CD4-positive, alpha-beta T cell (primary cell): ENCODE data around the gene PHLDB1. TPM values are rescaled to one million over a fixed set of nuclear protein-coding genes. Genes with fewer than 3 reads are reported as not detected.

ENCODE experiments used
- ATAC-seq: fragments of 200-7000 bp; cut with Tn5 transposase; one replicate; pipeline ENCODE4 v1.10.0; 2022; ENCODE audit warnings: mild to moderate bottlenecking; ENCODE audit not compliant: poor library complexity
- CTCF ChIA-PET: fragments of 350-600 bp; sonication (Branson Sonifier 250); formaldehyde crosslinking; loops from one replicate; lab custom pipeline; 2021; ENCODE audit warnings: antibody characterized with exemption, inconsistent platforms; lab: Charles Lee
- POLR2A ChIA-PET: fragments of 350-600 bp; sonication (Branson Sonifier 250); formaldehyde crosslinking; loops from one replicate; lab custom pipeline; 2021; ENCODE audit warnings: antibody characterized with exemption, inconsistent platforms; lab: Charles Lee
- DNase-seq, 14 experiments: peaks; one replicate each; pipeline ENCODE4 v3.0.0-alpha.2; 2013 to 2020; ENCODE audit warnings: mixed read lengths in 2 of 14
- H3K27ac ChIP-seq, 2 donors: one replicate each; pipeline versions ENCODE4 v1.5.1 to v1.7.0; 2013; ENCODE audit warnings: low read length in 2 of 2, low read depth in 1 of 2, mild to moderate bottlenecking in 1 of 2
- H3K27me3 ChIP-seq, 2 experiments: 1 replicate in 1 of 2; 2 replicates in 1 of 2; pipeline versions ENCODE4 v1.6.1 to v1.7.0; 2013; ENCODE audit warnings: low read length in 2 of 2, control low read depth in 1 of 2, mild to moderate bottlenecking in 1 of 2, moderate library complexity in 1 of 2; ENCODE audit not compliant: insufficient read depth in 2 of 2, control insufficient read depth in 1 of 2
- H3K36me3 ChIP-seq: one replicate; pipeline ENCODE4 v1.6.1; 2013; ENCODE audit warnings: low read length, control low read depth; ENCODE audit not compliant: insufficient read depth
- H3K4me1 ChIP-seq: one replicate; pipeline ENCODE4 v1.6.1; 2013; ENCODE audit warnings: low read length, control low read depth; ENCODE audit not compliant: insufficient read depth
- H3K4me3 ChIP-seq: one replicate; pipeline ENCODE4 v1.5.1; 2013; ENCODE audit warnings: mild to moderate bottlenecking, low read length, moderate library complexity
- H3K9me3 ChIP-seq, 2 experiments: 1 replicate in 1 of 2; 2 replicates in 1 of 2; pipeline versions ENCODE4 v1.6.1 to v1.7.0; 2013; ENCODE audit warnings: low read length in 2 of 2, mild to moderate bottlenecking in 2 of 2, control low read depth in 1 of 2, moderate library complexity in 1 of 2; ENCODE audit not compliant: control insufficient read depth in 1 of 2, insufficient read depth in 1 of 2
- H3K27ac Mint-ChIP-seq: one replicate; pipeline ENCODE4 v1.8.0; 2020; ENCODE audit warnings: mixed read lengths
- H3K27me3 Mint-ChIP-seq: one replicate; pipeline ENCODE4 v1.8.0; 2021; ENCODE audit warnings: mixed read lengths
- H3K36me3 Mint-ChIP-seq: one replicate; pipeline ENCODE4 v1.8.0; 2021; ENCODE audit warnings: low read depth, mixed read lengths
- H3K4me1 Mint-ChIP-seq: one replicate; pipeline ENCODE4 v1.8.0; 2021; ENCODE audit warnings: low read depth, mixed read lengths
- H3K4me3 Mint-ChIP-seq: one replicate; pipeline ENCODE4 v1.8.0; 2020; ENCODE audit warnings: mild to moderate bottlenecking, mixed read lengths
- H3K9me3 Mint-ChIP-seq: one replicate; pipeline ENCODE4 v1.8.0; 2020; ENCODE audit warnings: mixed read lengths
- intact Hi-C, 2 experiments: fragments of 100-400 bp; cut with DNase I in 1 of 2; cut with micrococcal nuclease in 1 of 2; formaldehyde crosslinking; loops; one replicate each; pipeline versions ENCODE4 v1.15.1 to v1.9.0; 2023 to 2025; cut with DNase I, micrococcal nuclease
- total RNA-seq, 174 experiments: library from RNA in 2 of 174; stranded (reverse) in 2 of 174; gene quantifications; one replicate each; pipeline ENCODE4 v1.2.3 and lab custom pipeline; 2021 to 2026
- TF ChIP-seq, protein P1 (sequence below): fragments of 200-600 bp; IDR thresholded peaks from one replicate; pipeline ENCODE4 v1.8.0; 2022; ENCODE audit warnings: antibody characterized with exemption, mild to moderate bottlenecking

The PHLDB1 gene
- total RNA-seq, 2 experiments from 2014 or later: 1.8 to 2.3 TPM

- TF ChIP-seq, protein P1, sequence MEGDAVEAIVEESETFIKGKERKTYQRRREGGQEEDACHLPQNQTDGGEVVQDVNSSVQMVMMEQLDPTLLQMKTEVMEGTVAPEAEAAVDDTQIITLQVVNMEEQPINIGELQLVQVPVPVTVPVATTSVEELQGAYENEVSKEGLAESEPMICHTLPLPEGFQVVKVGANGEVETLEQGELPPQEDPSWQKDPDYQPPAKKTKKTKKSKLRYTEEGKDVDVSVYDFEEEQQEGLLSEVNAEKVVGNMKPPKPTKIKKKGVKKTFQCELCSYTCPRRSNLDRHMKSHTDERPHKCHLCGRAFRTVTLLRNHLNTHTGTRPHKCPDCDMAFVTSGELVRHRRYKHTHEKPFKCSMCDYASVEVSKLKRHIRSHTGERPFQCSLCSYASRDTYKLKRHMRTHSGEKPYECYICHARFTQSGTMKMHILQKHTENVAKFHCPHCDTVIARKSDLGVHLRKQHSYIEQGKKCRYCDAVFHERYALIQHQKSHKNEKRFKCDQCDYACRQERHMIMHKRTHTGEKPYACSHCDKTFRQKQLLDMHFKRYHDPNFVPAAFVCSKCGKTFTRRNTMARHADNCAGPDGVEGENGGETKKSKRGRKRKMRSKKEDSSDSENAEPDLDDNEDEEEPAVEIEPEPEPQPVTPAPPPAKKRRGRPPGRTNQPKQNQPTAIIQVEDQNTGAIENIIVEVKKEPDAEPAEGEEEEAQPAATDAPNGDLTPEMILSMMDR: no peak
- no peak overlapping the region for H3K27ac ChIP-seq
- H3K27me3 ChIP-seq: no peaks in the 10 kb centered on the region
- Mint-ChIP-seq H3K9me3 (no peaks in the 10 kb centered on the region), H3K27ac (no peak overlapping the region), H3K36me3 (no peaks in the 10 kb centered on the region), H3K4me1 (no peaks in the 10 kb centered on the region), H3K27me3 (no peaks in the 10 kb centered on the region), H3K4me3 (no peak overlapping the region)
- no peak for DNase-seq
- no peak overlapping the region for H3K4me3 ChIP-seq
- peaks cover 3% of the 10 kb centered on the region for H3K4me1 ChIP-seq
- H3K9me3 ChIP-seq: no peaks in the 10 kb centered on the region
- no peak for ATAC-seq
- intact Hi-C loops: no loop called here
- H3K36me3 ChIP-seq: no peaks in the 10 kb centered on the region
- POLR2A ChIA-PET: no interaction called here
- CTCF ChIA-PET: no interaction called here
Observed at GRCh38 chr11:118629761-118630661, 22.6 kb downstream of the PHLDB1 start.

DNA sequence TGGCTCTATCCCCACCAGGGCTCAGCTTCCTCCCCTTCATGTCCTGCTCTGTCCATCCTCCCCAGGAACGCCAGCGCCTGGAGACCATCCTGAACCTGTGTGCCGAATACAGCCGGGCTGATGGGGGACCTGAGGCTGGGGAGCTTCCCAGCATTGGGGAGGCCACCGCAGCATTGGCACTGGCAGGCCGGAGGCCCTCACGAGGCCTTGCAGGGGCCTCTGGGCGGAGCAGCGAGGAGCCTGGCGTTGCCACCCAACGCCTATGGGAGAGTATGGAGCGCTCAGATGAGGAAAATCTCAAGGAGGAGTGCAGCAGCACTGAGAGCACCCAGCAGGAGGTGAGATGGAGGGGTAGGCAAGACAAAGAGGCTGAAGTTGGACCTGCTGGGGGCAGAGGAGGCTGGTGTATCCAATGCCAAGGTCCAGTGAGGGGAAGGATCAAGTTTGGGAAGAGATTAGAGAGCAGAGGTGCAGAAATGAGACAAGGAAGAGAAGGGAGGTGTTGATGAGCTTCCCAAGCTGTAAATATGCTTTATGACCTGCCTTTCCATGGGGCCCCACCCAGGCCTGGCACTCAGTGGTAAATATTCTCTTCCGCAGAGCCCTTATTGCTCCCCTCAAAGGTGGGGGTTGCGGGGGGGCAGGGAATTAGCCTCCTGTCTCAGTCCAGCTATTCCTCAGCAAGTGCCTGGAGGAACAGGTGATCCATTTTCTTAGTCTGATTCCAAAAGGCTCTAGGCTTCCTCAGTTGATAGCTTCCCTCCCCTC is 23.9 kb downstream of the PHLDB1 start:
- intact Hi-C loops: no loop called here
- Mint-ChIP-seq H3K4me1 (no peaks in the 10 kb centered on the region), H3K27me3 (no peaks in the 10 kb centered on the region), H3K36me3 (no peaks in the 10 kb centered on the region), H3K9me3 (no peaks in the 10 kb centered on the region), H3K27ac (no peak overlapping the region), H3K4me3 (no peak overlapping the region)
- Histone ChIP-seq H3K4me1 (peaks cover 4% of the 10 kb centered on the region), H3K9me3 (no peaks in the 10 kb centered on the region), H3K27ac (no peak overlapping the region), H3K4me3 (no peak overlapping the region), H3K36me3 (no peaks in the 10 kb centered on the region), H3K27me3 (no peaks in the 10 kb centered on the region)
- DNase-seq: no peak
- ATAC-seq: no peak
- POLR2A ChIA-PET: no interaction called here
- CTCF ChIA-PET: no interaction called here
- TF ChIP-seq, protein P1: no peak

DNA sequence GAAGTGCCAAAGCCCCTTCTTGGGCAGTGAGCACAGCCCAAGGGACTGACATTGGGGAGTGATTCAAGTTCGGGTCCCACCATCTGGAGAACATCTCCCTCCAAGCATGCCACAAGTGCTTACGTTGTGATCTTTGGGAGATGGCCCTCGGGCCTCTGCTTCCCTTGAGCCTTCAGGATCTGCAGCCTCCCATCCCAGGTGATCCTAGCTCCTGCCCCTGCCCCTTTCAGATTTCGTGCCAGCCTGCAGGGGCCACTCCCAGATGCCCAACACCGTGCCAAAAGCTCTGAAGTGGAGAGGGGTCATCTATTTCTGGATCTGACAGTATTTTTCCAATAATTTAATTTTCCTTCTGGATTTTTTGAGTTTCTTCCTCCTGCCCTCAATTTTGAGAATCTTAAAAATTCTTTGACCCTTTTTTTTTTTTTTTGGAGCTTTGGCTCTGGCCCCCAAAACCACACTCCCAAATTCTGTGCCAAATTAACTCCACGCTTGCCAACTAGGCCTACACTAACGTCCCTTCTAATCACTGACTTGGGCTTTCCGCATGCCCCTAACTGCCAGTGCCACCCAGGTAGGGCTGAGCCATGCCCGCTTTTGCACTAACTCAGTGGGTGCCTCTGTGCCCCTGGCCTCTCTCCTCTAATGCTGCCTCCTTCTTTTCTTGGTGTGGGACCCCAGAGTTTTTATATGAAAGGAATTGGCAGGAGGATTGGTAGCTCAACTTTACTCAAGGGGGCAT is 25.3 kb downstream of the PHLDB1 start:
- Mint-ChIP-seq H3K27ac (no peak overlapping the region), H3K9me3 (no peaks in the 10 kb centered on the region), H3K4me3 (no peak overlapping the region), H3K27me3 (no peaks in the 10 kb centered on the region), H3K4me1 (no peaks in the 10 kb centered on the region), H3K36me3 (no peaks in the 10 kb centered on the region)
- no peaks in the 10 kb centered on the region for H3K27me3 ChIP-seq
- no peak overlapping the region for H3K4me3 ChIP-seq
- no peaks in the 10 kb centered on the region for H3K9me3 ChIP-seq
- H3K36me3 ChIP-seq: no peaks in the 10 kb centered on the region
- peaks cover 4% of the 10 kb centered on the region for H3K4me1 ChIP-seq
- no peak for DNase-seq
- CTCF ChIA-PET: no interaction called here
- POLR2A ChIA-PET: no interaction called here
- H3K27ac ChIP-seq: no peak overlapping the region
- TF ChIP-seq, protein P1: no peak
- no peak for ATAC-seq
- intact Hi-C loops: no loop called here
